IPS-15b (cell line): ENCODE measurements around the gene TPPP2.

Source experiments
- H3K27me3 ChIP-seq: one replicate; pipeline ENCODE4 v1.6.1; 2013; ENCODE audit warnings: low read length; ENCODE audit not compliant: control insufficient read depth, insufficient read depth
- H3K36me3 ChIP-seq: one replicate; pipeline ENCODE4 v1.6.1; 2013; ENCODE audit warnings: low read length; ENCODE audit not compliant: control insufficient read depth, insufficient read depth
- H3K4me1 ChIP-seq: one replicate; pipeline ENCODE4 v1.6.1; 2013; ENCODE audit warnings: mild to moderate bottlenecking, low read length; ENCODE audit not compliant: control insufficient read depth, insufficient read depth
- H3K4me3 ChIP-seq: one replicate; pipeline ENCODE4 v1.5.1; 2013; ENCODE audit warnings: low read depth, low read length
- H3K9ac ChIP-seq: one replicate; pipeline ENCODE4 v1.6.1; 2013; ENCODE audit warnings: low read depth, mild to moderate bottlenecking, low read length
- H3K9me3 ChIP-seq: one replicate; pipeline ENCODE4 v1.6.1; 2013; ENCODE audit warnings: mild to moderate bottlenecking, low read length; ENCODE audit not compliant: control insufficient read depth, insufficient read depth

TPPP2 gene

GRCh38 chr14:21055432-21056117 lies 25.6 kb downstream of the TPPP2 start:
- no peak overlapping the region for H3K9ac ChIP-seq
- no peaks in the 10 kb centered on the region for H3K9me3 ChIP-seq
- no peak overlapping the region for H3K4me3 ChIP-seq
- H3K36me3 ChIP-seq: no peaks in the 10 kb centered on the region
- H3K4me1 ChIP-seq: no peaks in the 10 kb centered on the region
- H3K27me3 ChIP-seq: peaks cover 3% of the 10 kb centered on the region

- Histone ChIP-seq H3K27me3 (peaks cover 3% of the 10 kb centered on the region), H3K9ac (no peak overlapping the region), H3K4me1 (no peaks in the 10 kb centered on the region), H3K4me3 (no peak overlapping the region), H3K36me3 (no peaks in the 10 kb centered on the region), H3K9me3 (no peaks in the 10 kb centered on the region)
These were observed 26.6 kb downstream of the TPPP2 start for GRCh38 chr14:21056520-21057163.

GRCh38 chr14:21057803-21058675 lies 28.0 kb downstream of the TPPP2 start, which contains the start of gene RNASE8:
Gene RNASE8 (plus strand): TSS chr14:21057822. CDS start chr14:21057893, 71 bp downstream.
- Histone ChIP-seq H3K9ac (no peak within 1 kb of the TSS), H3K36me3 (no peaks in the 10 kb centered on the region)

GRCh38 chr14:21058903-21059302 lies 28.9 kb downstream of the TPPP2 start:
- Histone ChIP-seq H3K4me1 (no peaks in the 10 kb centered on the region), H3K4me3 (no peak overlapping the region), H3K9ac (no peak overlapping the region), H3K9me3 (no peaks in the 10 kb centered on the region), H3K36me3 (no peaks in the 10 kb centered on the region), H3K27me3 (peaks cover 3% of the 10 kb centered on the region)

More at GRCh38 chr14:21057803-21058675, 28.0 kb downstream of the TPPP2 start, which contains the start of gene RNASE8:
- Histone ChIP-seq H3K4me3 (no peak within 1 kb of the TSS), H3K27me3 (peaks cover 3% of the 10 kb centered on the region), H3K4me1 (no peaks in the 10 kb centered on the region), H3K9me3 (no peaks in the 10 kb centered on the region)

- Histone ChIP-seq H3K9me3 (no peaks in the 10 kb centered on the region), H3K27me3 (peaks cover 3% of the 10 kb centered on the region), H3K36me3 (no peaks in the 10 kb centered on the region), H3K4me1 (no peaks in the 10 kb centered on the region), H3K9ac (no peak overlapping the region), H3K4me3 (no peak overlapping the region)
These were observed 30.0 kb downstream of the TPPP2 start for GRCh38 chr14:21059842-21060613.

- Histone ChIP-seq H3K4me1 (no peaks in the 10 kb centered on the region), H3K27me3 (peaks cover 3% of the 10 kb centered on the region), H3K4me3 (no peak overlapping the region), H3K36me3 (no peaks in the 10 kb centered on the region), H3K9ac (no peak overlapping the region), H3K9me3 (no peaks in the 10 kb centered on the region)
These were observed 30.8 kb downstream of the TPPP2 start for GRCh38 chr14:21060614-21061346.

- no peak overlapping the region for H3K4me3 ChIP-seq
- peaks cover 5% of the 10 kb centered on the region for H3K27me3 ChIP-seq
- H3K36me3 ChIP-seq: no peaks in the 10 kb centered on the region
- no peaks in the 10 kb centered on the region for H3K4me1 ChIP-seq
- H3K9ac ChIP-seq: no peak overlapping the region
- no peaks in the 10 kb centered on the region for H3K9me3 ChIP-seq
These were observed 31.3 kb downstream of the TPPP2 start for GRCh38 chr14:21061347-21061668.

- peaks cover 18% of the 10 kb centered on the region for H3K27me3 ChIP-seq
- H3K9ac ChIP-seq: no peak overlapping the region
- H3K9me3 ChIP-seq: no peaks in the 10 kb centered on the region
- no peak overlapping the region for H3K4me3 ChIP-seq
- H3K4me1 ChIP-seq: no peaks in the 10 kb centered on the region
- H3K36me3 ChIP-seq: no peaks in the 10 kb centered on the region
These were observed 33.5 kb downstream of the TPPP2 start for GRCh38 chr14:21063479-21063878.

- no peak overlapping the region for H3K9ac ChIP-seq
- H3K27me3 ChIP-seq: peaks cover 25% of the 10 kb centered on the region
These were observed 37.0 kb downstream of the TPPP2 start for GRCh38 chr14:21066882-21067502.

GRCh38 chr14:21068521-21069387 lies 38.7 kb downstream of the TPPP2 start:
- no peaks in the 10 kb centered on the region for H3K9me3 ChIP-seq
- H3K4me3 ChIP-seq: peak overlapping the region; percentile 84
- peak overlapping the region; percentile 60 for H3K9ac ChIP-seq
- H3K4me1 ChIP-seq: peaks cover 8% of the 10 kb centered on the region
- H3K27me3 ChIP-seq: peaks cover 39% of the 10 kb centered on the region
- H3K36me3 ChIP-seq: no peaks in the 10 kb centered on the region

More at GRCh38 chr14:21066882-21067502, 37.0 kb downstream of the TPPP2 start:
- Histone ChIP-seq H3K4me3 (no peak overlapping the region), H3K9me3 (no peaks in the 10 kb centered on the region), H3K36me3 (no peaks in the 10 kb centered on the region), H3K4me1 (peaks cover 2% of the 10 kb centered on the region)
